Trophoblast cell (in vitro differentiated cells and primary cell): Measurements from ENCODE around the gene COL23A1.

Experiments
- DNase-seq, 2 donors: peaks; one replicate each; pipeline ENCODE4 v3.0.0-alpha.2; 2016
- H2AFZ ChIP-seq: 2 replicates; pipeline ENCODE4 v1.6.1; 2013; ENCODE audit warnings: low read length, moderate library complexity, mild to moderate bottlenecking; ENCODE audit not compliant: insufficient read depth, poor library complexity
- H2AK5ac ChIP-seq: 2 replicates; pipeline ENCODE4 v1.6.1; 2013; ENCODE audit warnings: mild to moderate bottlenecking, low read length
- H2BK120ac ChIP-seq: 2 replicates; pipeline ENCODE4 v1.6.1; 2013; ENCODE audit warnings: low read length, mild to moderate bottlenecking, moderate library complexity; ENCODE audit not compliant: insufficient read depth, poor library complexity
- H2BK12ac ChIP-seq: 2 replicates; pipeline ENCODE4 v1.6.1; 2013; ENCODE audit warnings: mild to moderate bottlenecking, low read length, moderate library complexity
- H2BK5ac ChIP-seq: 2 replicates; pipeline ENCODE4 v1.6.1; 2013; ENCODE audit warnings: low read length, low read depth, moderate library complexity, mild to moderate bottlenecking; ENCODE audit not compliant: poor library complexity
- H3K14ac ChIP-seq: 2 replicates; pipeline ENCODE4 v1.6.1; 2013; ENCODE audit warnings: mild to moderate bottlenecking, low read length
- H3K18ac ChIP-seq: 2 replicates; pipeline ENCODE4 v1.6.1; 2013; ENCODE audit warnings: mild to moderate bottlenecking, low read length
- H3K23ac ChIP-seq: 2 replicates; pipeline ENCODE4 v1.6.1; 2013; ENCODE audit warnings: low read length
- H3K27ac ChIP-seq: 2 replicates; pipeline ENCODE4 v1.5.1; 2013; ENCODE audit warnings: low read depth, mild to moderate bottlenecking, inconsistent platforms, low read length, moderate library complexity
- H3K27me3 ChIP-seq: 2 replicates; pipeline ENCODE4 v1.6.1; 2013; ENCODE audit warnings: inconsistent platforms, mild to moderate bottlenecking, low read length, moderate library complexity; ENCODE audit not compliant: insufficient read depth
- H3K36me3 ChIP-seq, 2 experiments: 1 replicate in 1 of 2; 2 replicates in 1 of 2; pipeline ENCODE4 v1.6.1; 2013; ENCODE audit warnings: low read length in 2 of 2, mild to moderate bottlenecking in 2 of 2, moderate library complexity in 1 of 2; ENCODE audit not compliant: insufficient read depth in 2 of 2, control insufficient read depth in 1 of 2
- H3K4ac ChIP-seq: 2 replicates; pipeline ENCODE4 v1.6.1; 2013; ENCODE audit warnings: low read depth, mild to moderate bottlenecking, low read length, moderate library complexity
- H3K4me1 ChIP-seq, 2 experiments: 1 replicate in 1 of 2; 2 replicates in 1 of 2; pipeline ENCODE4 v1.6.1; 2013; ENCODE audit warnings: low read length in 2 of 2, mild to moderate bottlenecking in 2 of 2, moderate library complexity in 1 of 2; ENCODE audit not compliant: insufficient read depth in 2 of 2, control insufficient read depth in 1 of 2
- H3K4me2 ChIP-seq: 2 replicates; pipeline ENCODE4 v1.6.1; 2013; ENCODE audit warnings: inconsistent platforms, mild to moderate bottlenecking, low read length, moderate library complexity
- H3K4me3 ChIP-seq: 2 replicates; pipeline ENCODE4 v1.5.1; 2013; ENCODE audit warnings: mild to moderate bottlenecking, low read depth, low read length, inconsistent platforms
- H3K79me1 ChIP-seq: one replicate; pipeline ENCODE4 v1.6.1; 2013; ENCODE audit warnings: low read length
- H3K79me2 ChIP-seq: 2 replicates; pipeline ENCODE4 v1.6.1; 2013; ENCODE audit warnings: low read length, mild to moderate bottlenecking; ENCODE audit not compliant: control insufficient read depth, insufficient read depth, poor library complexity
- H3K9ac ChIP-seq: 2 replicates; pipeline ENCODE4 v1.6.1; 2013; ENCODE audit warnings: mild to moderate bottlenecking, low read length
- H3K9me3 ChIP-seq: 2 replicates; pipeline ENCODE4 v1.6.1; 2013; ENCODE audit warnings: low read depth, mild to moderate bottlenecking, control low read depth, inconsistent platforms, low read length; ENCODE audit not compliant: insufficient read depth
- H4K12ac ChIP-seq: 2 replicates; pipeline ENCODE4 v1.6.1; 2013; ENCODE audit warnings: low read depth, mild to moderate bottlenecking, low read length, moderate library complexity
- H4K8ac ChIP-seq: 2 replicates; pipeline ENCODE4 v1.6.1; 2013; ENCODE audit warnings: low read depth, mild to moderate bottlenecking, low read length, moderate library complexity
- H4K91ac ChIP-seq: one replicate; pipeline ENCODE4 v1.6.1; 2013; ENCODE audit warnings: low read depth, mild to moderate bottlenecking, low read length, moderate library complexity
- WGBS: extraction: QIAGEN DNeasy Blood & Tissue Kit; methylation state at CpG from one replicate; pipeline ENCODE4 v1.1.7; 2013; ENCODE audit warnings: missing lambda C conversion rate; ENCODE audit not compliant: insufficient read length, insufficient coverage; ENCODE audit errors: extremely low coverage; 5-methylcytosine and 5-hydroxymethylcytosine counted together

The COL23A1 gene

GRCh38 chr5:178476972-178477754 lies 113.0 kb downstream of the COL23A1 start:
- Histone ChIP-seq H2AK5ac (no peak overlapping the region), H2BK5ac (no peak overlapping the region), H3K4me3 (no peak overlapping the region), H3K79me1 (no peaks in the 10 kb centered on the region), H4K12ac (no peak overlapping the region), H4K91ac (no peak overlapping the region), H3K9ac (no peak overlapping the region), H3K4me1 (peaks cover 0 to 2% of the 10 kb centered on the region in 2 experiments), H3K36me3 (peaks cover 0 to 2% of the 10 kb centered on the region in 2 experiments), H3K79me2 (no peaks in the 10 kb centered on the region), H3K27ac (no peak overlapping the region), H3K18ac (no peak overlapping the region), H3K9me3 (peaks cover 5% of the 10 kb centered on the region), H2AFZ (no peak overlapping the region), H3K23ac (no peak overlapping the region), H3K4ac (no peak overlapping the region), H3K4me2 (no peak overlapping the region), H2BK120ac (no peak overlapping the region), H3K14ac (no peak overlapping the region), H2BK12ac (no peak overlapping the region), H4K8ac (no peak overlapping the region), H3K27me3 (no peaks in the 10 kb centered on the region)
- DNase-seq, result peak in 1 of 2 donors; percentile 8
- no CpG with 5 or more reads among the region's 12 CpGs for WGBS

DNA sequence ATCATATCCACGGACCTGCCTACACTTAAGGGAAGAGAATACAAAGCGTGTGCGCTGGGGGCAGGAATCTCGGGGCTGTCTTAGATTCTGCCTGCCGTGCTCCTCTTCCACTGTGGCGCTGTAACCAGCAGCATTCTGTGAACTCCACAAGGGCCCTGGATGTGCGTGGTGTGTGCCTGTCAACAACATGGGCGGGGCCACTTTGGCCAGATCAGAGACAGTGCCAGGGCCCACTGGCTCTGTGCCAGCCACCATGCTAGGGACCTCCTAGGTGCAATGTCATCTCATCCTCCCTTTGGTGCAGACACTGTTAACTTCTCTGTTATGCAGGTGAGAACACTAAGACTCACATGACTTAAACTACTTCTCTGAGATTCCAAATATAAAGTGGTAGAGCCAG lies 113.7 kb downstream of the COL23A1 start:
- no peak overlapping the region for H2BK12ac ChIP-seq
- H3K79me1 ChIP-seq, result no peaks in the 10 kb centered on the region
- H4K8ac ChIP-seq, result no peak overlapping the region
- no CpG with 5 or more reads among the region's 8 CpGs for WGBS
- no peak overlapping the region for H3K14ac ChIP-seq
- H3K36me3 ChIP-seq, result peaks cover 0 to 2% of the 10 kb centered on the region in 2 experiments
- no peak overlapping the region for H3K23ac ChIP-seq
- H3K18ac ChIP-seq, result no peak overlapping the region
- H3K79me2 ChIP-seq, result no peaks in the 10 kb centered on the region
- no peak overlapping the region for H3K4me3 ChIP-seq
- H3K27me3 ChIP-seq, result no peaks in the 10 kb centered on the region
- no peak overlapping the region for H2BK120ac ChIP-seq
- no peak overlapping the region for H2AFZ ChIP-seq
- no peak overlapping the region for H4K12ac ChIP-seq
- no peak overlapping the region for H3K9ac ChIP-seq
- DNase-seq, result no peak
- H3K27ac ChIP-seq, result no peak overlapping the region
- H4K91ac ChIP-seq, result no peak overlapping the region
- H3K9me3 ChIP-seq, result peaks cover 5% of the 10 kb centered on the region
- H2AK5ac ChIP-seq, result no peak overlapping the region
- H2BK5ac ChIP-seq, result no peak overlapping the region
- H3K4me1 ChIP-seq, result peaks cover 0 to 2% of the 10 kb centered on the region in 2 experiments
- H3K4ac ChIP-seq, result no peak overlapping the region
- no peak overlapping the region for H3K4me2 ChIP-seq

DNA sequence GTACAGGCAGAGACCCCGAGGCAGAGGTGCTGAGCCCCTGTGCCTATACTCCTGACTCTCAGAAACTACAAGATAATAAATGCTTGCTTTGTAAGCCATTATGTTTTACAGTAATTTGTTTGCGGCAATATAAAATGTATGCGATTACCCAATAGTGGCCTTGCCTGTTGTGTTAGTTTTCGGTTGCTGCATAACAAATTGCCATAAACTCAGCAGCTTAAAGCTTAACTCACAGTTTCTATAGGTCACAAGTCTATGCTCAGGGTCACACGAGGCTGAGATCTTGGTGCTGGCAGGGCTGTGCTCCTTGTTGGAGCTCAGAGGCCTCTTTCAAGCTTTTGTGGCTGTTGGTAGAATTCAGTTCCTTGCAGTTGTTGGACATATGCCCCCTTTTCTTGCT lies 114.8 kb downstream of the COL23A1 start:
- Histone ChIP-seq H3K4ac (no peak overlapping the region), H2BK5ac (no peak overlapping the region), H4K8ac (no peak overlapping the region), H3K4me2 (no peak overlapping the region), H3K4me1 (peaks cover under 1 to 2% of the 10 kb centered on the region in 2 experiments), H3K79me2 (no peaks in the 10 kb centered on the region), H3K18ac (no peak overlapping the region), H2AK5ac (no peak overlapping the region), H3K14ac (no peak overlapping the region), H2BK120ac (no peak overlapping the region), H3K9me3 (peaks cover 5% of the 10 kb centered on the region), H2AFZ (no peak overlapping the region), H3K23ac (no peak overlapping the region), H3K27ac (no peak overlapping the region), H3K36me3 (peaks cover 0 to 2% of the 10 kb centered on the region in 2 experiments), H3K27me3 (no peaks in the 10 kb centered on the region), H3K4me3 (no peak overlapping the region), H4K12ac (no peak overlapping the region), H4K91ac (no peak overlapping the region), H3K79me1 (no peaks in the 10 kb centered on the region), H3K9ac (no peak overlapping the region), H2BK12ac (no peak overlapping the region)
- no CpG with 5 or more reads among the region's 5 CpGs for WGBS
- peak in 1 of 2 donors; percentile 74 for DNase-seq

GRCh38 chr5:178474562-178475184 lies 115.5 kb downstream of the COL23A1 start:
- Histone ChIP-seq H2AFZ (no peak overlapping the region), H3K36me3 (peaks cover 0 to 2% of the 10 kb centered on the region in 2 experiments)

More at GRCh38 chr5:178474562-178475184, 115.5 kb downstream of the COL23A1 start:
- Histone ChIP-seq H3K23ac (no peak overlapping the region), H3K4me2 (no peak overlapping the region), H2AK5ac (no peak overlapping the region), H3K4ac (no peak overlapping the region), H3K4me1 (peaks cover 2 to 4% of the 10 kb centered on the region in 2 experiments), H4K91ac (no peak overlapping the region), H2BK5ac (no peak overlapping the region), H2BK120ac (no peak overlapping the region), H3K9me3 (peaks cover 5% of the 10 kb centered on the region), H3K14ac (no peak overlapping the region), H2BK12ac (no peak overlapping the region), H4K12ac (no peak overlapping the region), H3K18ac (no peak overlapping the region), H3K79me1 (no peaks in the 10 kb centered on the region), H3K9ac (no peak overlapping the region), H3K27me3 (no peaks in the 10 kb centered on the region), H4K8ac (no peak overlapping the region), H3K79me2 (no peaks in the 10 kb centered on the region), H3K27ac (no peak overlapping the region), H3K4me3 (no peak overlapping the region)
- no CpG with 5 or more reads among the region's 7 CpGs for WGBS
- DNase-seq, result peak in 1 of 2 donors; percentile 35
